Ectodermal cell (in vitro differentiated cells): Measurements from ENCODE around the gene AP5S1.
"Not testable (repeated sequence)": the region's sequence is repeated elsewhere in the genome, so short reads cannot be mapped to it uniquely, and the experiment has no call there.

Source experiments
- H3K27ac ChIP-seq: 2 replicates; pipeline ENCODE4 v1.7.0; 2013; ENCODE audit warnings: mild to moderate bottlenecking, low read depth, low read length; ENCODE audit not compliant: insufficient read depth, poor library complexity, severe bottlenecking
- H3K27me3 ChIP-seq: 2 replicates; pipeline ENCODE4 v1.7.0; 2013; ENCODE audit warnings: mild to moderate bottlenecking, low read length; ENCODE audit not compliant: insufficient read depth, control insufficient read depth, poor library complexity, severe bottlenecking
- H3K36me3 ChIP-seq: one replicate; pipeline ENCODE4 v1.7.0; 2013; ENCODE audit warnings: low read length; ENCODE audit not compliant: control insufficient read depth, insufficient read depth
- H3K4me1 ChIP-seq: one replicate; pipeline ENCODE4 v1.7.0; 2013; ENCODE audit warnings: low read length; ENCODE audit not compliant: control insufficient read depth, insufficient read depth
- H3K4me3 ChIP-seq: 2 replicates; pipeline ENCODE4 v1.7.0; 2013; ENCODE audit warnings: low read depth, low read length, control low read depth; ENCODE audit not compliant: insufficient read depth
- H3K9me3 ChIP-seq: 2 replicates; pipeline ENCODE4 v1.7.0; 2013; ENCODE audit warnings: mild to moderate bottlenecking, low read length, moderate library complexity; ENCODE audit not compliant: control insufficient read depth
- WGBS, 2 experiments: methylation state at CpG; one replicate each; pipeline ENCODE4 v1.1.7; 2013; ENCODE audit warnings: missing lambda C conversion rate in 2 of 2; 5-methylcytosine and 5-hydroxymethylcytosine counted together

Gene AP5S1

GRCh38 chr20:3783511-3784195, 36.7 kb upstream of the AP5S1 start:
- Histone ChIP-seq H3K4me1 (peaks cover 8% of the 10 kb centered on the region), H3K9me3 (no peaks in the 10 kb centered on the region), H3K27me3 (peaks cover 41% of the 10 kb centered on the region), H3K27ac (no peak overlapping the region), H3K4me3 (no peak overlapping the region), H3K36me3 (no peaks in the 10 kb centered on the region)
- 91% methylated on average over 10 of the region's 10 CpGs for WGBS, 2 experiments

DNA sequence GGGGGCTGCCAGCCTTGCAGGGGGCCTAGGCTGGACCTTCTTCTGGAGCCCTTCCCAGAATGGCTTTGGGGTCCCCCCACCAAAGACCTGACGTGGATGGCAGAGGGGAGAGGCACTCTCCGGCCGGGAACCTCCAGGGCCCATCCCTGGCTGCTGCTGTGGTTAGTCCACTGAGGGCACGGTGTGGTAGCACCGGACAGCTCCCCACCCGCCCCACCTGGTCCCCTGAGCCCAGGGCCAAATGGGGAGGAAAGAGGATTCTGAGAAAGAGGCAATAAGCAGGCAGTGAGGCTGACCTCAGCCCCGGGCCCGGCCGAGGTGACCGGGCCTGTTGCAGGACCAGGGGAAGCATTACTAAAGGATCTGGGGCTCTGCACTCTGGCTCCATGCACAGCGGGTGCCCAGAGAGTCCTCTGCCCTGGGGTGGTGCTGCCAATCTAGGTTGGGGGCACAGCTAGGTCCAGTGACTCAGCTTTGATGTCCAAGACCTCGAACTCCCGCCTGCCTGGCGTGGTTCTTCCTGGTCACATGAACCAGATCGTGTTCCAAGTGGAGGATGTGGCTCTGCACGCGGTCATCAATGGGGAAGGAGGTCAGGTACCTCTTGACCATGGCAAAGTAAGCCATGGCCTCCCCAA, 36.0 kb upstream of the AP5S1 start:
- Histone ChIP-seq H3K4me3 (no peak overlapping the region), H3K27me3 (peaks cover 39% of the 10 kb centered on the region), H3K4me1 (peaks cover 8% of the 10 kb centered on the region), H3K36me3 (no peaks in the 10 kb centered on the region), H3K27ac (no peak overlapping the region), H3K9me3 (no peaks in the 10 kb centered on the region)
- 95 to 96% methylated on average over 17 of the region's 17 CpGs for WGBS, 2 experiments

- Histone ChIP-seq H3K27me3 (peaks cover 34% of the 10 kb centered on the region), H3K27ac (no peak overlapping the region), H3K4me3 (no peak overlapping the region), H3K9me3 (no peaks in the 10 kb centered on the region), H3K4me1 (peaks cover 8% of the 10 kb centered on the region), H3K36me3 (no peaks in the 10 kb centered on the region)
- WGBS, 2 experiments, result 94 to 96% methylated on average over 6 of the region's 6 CpGs
These were observed 35.5 kb upstream of the AP5S1 start for GRCh38 chr20:3784863-3785239.

- Histone ChIP-seq H3K36me3 (no peaks in the 10 kb centered on the region), H3K9me3 (no peaks in the 10 kb centered on the region), H3K27ac (no peak overlapping the region), H3K27me3 (peaks cover 28% of the 10 kb centered on the region), H3K4me1 (peaks cover 8% of the 10 kb centered on the region), H3K4me3 (peak overlapping the region; percentile 58)
- 82% methylated on average over 79 of the region's 79 CpGs for WGBS, 2 experiments
These were observed 34.9 kb upstream of the AP5S1 start for GRCh38 chr20:3785240-3786125.

GRCh38 chr20:3786126-3786484, 34.2 kb upstream of the AP5S1 start:
- Histone ChIP-seq H3K27me3 (peaks cover 24% of the 10 kb centered on the region), H3K27ac (no peak overlapping the region)
- WGBS, 2 experiments, result 7 to 8% methylated on average over 35 of the region's 35 CpGs

GRCh38 chr20:3786665-3787323, 33.6 kb upstream of the AP5S1 start, which contains the start of gene CENPB:
CENPB (minus strand) TSS chr20:3786740; CDS start chr20:3786483, 257 bp downstream.
- 4% methylated on average over 70 of the region's 70 CpGs for WGBS, 2 experiments
- no peak within 1 kb of the TSS for H3K27ac ChIP-seq

More at GRCh38 chr20:3786126-3786484, 34.2 kb upstream of the AP5S1 start:
- Histone ChIP-seq H3K4me1 (peaks cover 8% of the 10 kb centered on the region), H3K36me3 (no peaks in the 10 kb centered on the region), H3K9me3 (no peaks in the 10 kb centered on the region), H3K4me3 (peak overlapping the region; percentile 58)

DNA sequence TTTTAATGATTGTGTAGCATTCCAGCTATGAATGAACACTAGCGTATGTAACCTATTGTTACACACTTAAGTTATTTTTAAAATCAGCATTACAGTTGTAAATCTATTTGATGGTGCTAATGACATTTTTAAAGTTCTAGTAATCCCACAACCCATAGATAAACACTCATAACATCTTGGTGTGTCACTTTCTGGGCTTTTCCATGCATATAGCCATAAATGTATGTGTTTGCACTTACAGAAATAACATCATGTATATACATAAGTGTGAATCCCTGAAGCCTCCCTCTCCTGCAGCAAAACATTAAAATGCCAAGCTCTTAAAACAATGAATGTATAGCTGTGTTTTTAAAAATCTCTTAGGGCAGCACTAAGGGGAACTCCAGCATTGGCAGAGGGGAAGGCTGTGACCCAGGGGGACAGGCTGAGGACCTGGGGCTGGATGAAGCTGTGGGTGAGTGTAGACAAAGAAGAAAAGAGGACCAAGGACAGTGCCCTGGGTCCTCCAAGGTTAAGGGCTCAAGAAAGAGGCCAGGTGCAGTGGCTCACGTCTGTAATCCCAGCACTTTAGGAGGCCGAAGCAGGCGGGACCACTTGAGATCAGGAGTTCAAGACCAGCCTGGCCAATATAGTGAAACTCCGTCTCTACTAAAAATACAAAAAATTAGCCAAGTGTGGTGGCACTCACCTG, 32.9 kb upstream of the AP5S1 start:
- 84 to 85% methylated on average over 4 to 5 of the region's 5 CpGs for WGBS, 2 experiments
- H3K4me1 ChIP-seq, result peaks cover 8% of the 10 kb centered on the region
- H3K36me3 ChIP-seq, result no peaks in the 10 kb centered on the region
- peaks cover 23% of the 10 kb centered on the region for H3K27me3 ChIP-seq
- no peaks in the 10 kb centered on the region for H3K9me3 ChIP-seq
- H3K4me3 ChIP-seq, result no peak overlapping the region
- no peak overlapping the region for H3K27ac ChIP-seq

More at GRCh38 chr20:3786665-3787323, 33.6 kb upstream of the AP5S1 start, which contains the start of gene CENPB:
- Histone ChIP-seq H3K9me3 (no peaks in the 10 kb centered on the region), H3K4me1 (peaks cover 8% of the 10 kb centered on the region), H3K36me3 (no peaks in the 10 kb centered on the region), H3K27me3 (peaks cover 23% of the 10 kb centered on the region), H3K4me3 (peak within 1 kb of the TSS; percentile 58)

GRCh38 chr20:3788685-3789155, 31.6 kb upstream of the AP5S1 start:
- no peaks in the 10 kb centered on the region for H3K36me3 ChIP-seq
- H3K27ac ChIP-seq, result no peak overlapping the region
- peaks cover 23% of the 10 kb centered on the region for H3K27me3 ChIP-seq
- H3K9me3 ChIP-seq, result no peaks in the 10 kb centered on the region
- WGBS, 2 experiments, result 67 to 69% methylated on average over 4 of the region's 4 CpGs
- H3K4me1 ChIP-seq, result peaks cover 8% of the 10 kb centered on the region
- no peak overlapping the region for H3K4me3 ChIP-seq

DNA sequence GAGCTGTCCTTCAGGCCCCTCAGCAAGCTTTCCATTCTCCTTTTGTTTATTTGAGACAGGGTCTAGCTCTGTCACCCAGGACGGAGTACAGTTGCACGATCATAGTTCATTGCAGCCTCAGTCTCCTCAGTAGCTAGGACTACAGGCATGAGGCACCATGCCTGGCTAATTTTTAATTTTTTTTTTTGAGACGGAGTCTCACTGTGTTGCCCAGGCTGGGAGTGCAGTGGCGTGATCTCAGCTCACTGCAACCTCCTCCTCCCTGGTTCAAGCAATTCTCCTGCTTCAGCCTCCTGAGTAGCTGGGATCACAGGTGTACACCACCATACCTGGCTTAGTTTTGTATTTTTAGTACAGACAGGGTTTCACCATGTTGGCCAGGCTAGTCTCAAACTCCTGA, 31.1 kb upstream of the AP5S1 start:
- not testable (repeated sequence) for H3K9me3 ChIP-seq, H3K36me3 ChIP-seq, H3K4me1 ChIP-seq, H3K27ac ChIP-seq, H3K4me3 ChIP-seq
- WGBS, 2 experiments, result 90 to 93% methylated on average over 4 of the region's 4 CpGs
- H3K27me3 ChIP-seq, result peaks cover 23% of the 10 kb centered on the region
